Stomach (tissue), 9 donors: ENCODE data around the gene POM121L2. TPM values are rescaled to one million over a fixed set of nuclear protein-coding genes. Genes with fewer than 3 reads are reported as not detected.

Source experiments
- DNase-seq, 2 donors: peaks; one replicate each; pipeline versions ENCODE4 v3.0.0 to v3.0.0-alpha.2; 2013 to 2019
- H3K27ac ChIP-seq, 5 donors: fragments of 200-600 bp in 4 of 5; sonication (generic) in 4 of 5; one replicate each; pipeline ENCODE4 v1.5.1; 2013 to 2019; ENCODE audit warnings: mild to moderate bottlenecking in 1 of 5, moderate library complexity in 1 of 5
- H3K27me3 ChIP-seq, 3 donors: fragments of 200-600 bp; sonication (generic); one replicate each; pipeline ENCODE4 v1.5.1; 2017 to 2019; ENCODE audit warnings: mixed run types in 1 of 3
- H3K36me3 ChIP-seq, 4 donors: fragments of 200-600 bp; sonication (generic); 1 replicate in 3 of 4; 2 replicates in 1 of 4; pipeline ENCODE4 v1.5.1; 2016 to 2019
- H3K4me1 ChIP-seq, 4 donors: fragments of 200-600 bp; sonication (generic); one replicate each; pipeline ENCODE4 v1.5.1; 2016 to 2019
- H3K4me3 ChIP-seq, 4 donors: fragments of 200-600 bp; sonication (generic) in 3 of 4; one replicate each; pipeline ENCODE4 v1.5.1; 2016 to 2019; ENCODE audit warnings: mild to moderate bottlenecking in 1 of 4
- H3K9me3 ChIP-seq, 4 donors: fragments of 200-600 bp; sonication (generic); one replicate each; pipeline ENCODE4 v1.5.1; 2016 to 2019
- CTCF ChIP-seq, 7 experiments: fragments of 450-650 bp in 4 of 7; fragments of 200-600 bp in 3 of 7; sonication (generic) in 3 of 7; IDR thresholded peaks; one replicate each; pipeline ENCODE4 v1.5.1; 2016 to 2019; ENCODE audit warnings: antibody characterized with exemption in 7 of 7, control low read depth in 2 of 7, mild to moderate bottlenecking in 1 of 7
- EP300 ChIP-seq: sonication (generic); formaldehyde crosslinking; IDR thresholded peaks from one replicate; pipeline ENCODE4 v1.6.1; 2017; ENCODE audit warnings: antibody characterized with exemption
- POLR2A ChIP-seq, 4 donors: fragments of 450-650 bp; IDR thresholded peaks; one replicate each; pipeline ENCODE4 v1.6.1; 2016; ENCODE audit warnings: antibody characterized with exemption in 4 of 4, control low read depth in 2 of 4, mild to moderate bottlenecking in 1 of 4, moderate library complexity in 1 of 4
- POLR2AphosphoS5 ChIP-seq, 3 donors: sonication (generic); formaldehyde crosslinking; IDR thresholded peaks; one replicate each; pipeline ENCODE4 v1.6.1; 2016; ENCODE audit warnings: antibody characterized with exemption in 3 of 3
- WGBS, 5 donors: extraction: QIAGEN DNeasy Blood & Tissue Kit in 3 of 5; methylation state at CpG; one replicate each; pipeline versions ENCODE4 v1.1.5 to v1.1.7; 2013 to 2018; 5-methylcytosine and 5-hydroxymethylcytosine counted together
- intact Hi-C: fragments of 100-400 bp; cut with DNase I; formaldehyde crosslinking; loops from one replicate; pipeline ENCODE4 v1.15.1; 2023; ENCODE audit warnings: low total_unique reads
- polyA plus RNA-seq, 3 donors: library from polyadenylated mRNA; stranded (reverse); fragments of 200-250 nt; gene quantifications; one replicate each; pipeline ENCODE4 v1.2.3, GENCODE V29; 2013
- total RNA-seq, 5 donors: library from RNA; depleted of rRNA; stranded (reverse); fragments of >200 nt; gene quantifications; one replicate each; pipeline versions ENCODE4 v1.1.0 to v1.2.3, GENCODE V29; 2014 to 2016
- donor health status: healthy with polysubstance abuse.
- donor health status: Bipolar disorder and iron deficiency.
- donor health status: healthy.

The POM121L2 gene
- total and polyA plus RNA-seq, 8 donors = not detected

DNA sequence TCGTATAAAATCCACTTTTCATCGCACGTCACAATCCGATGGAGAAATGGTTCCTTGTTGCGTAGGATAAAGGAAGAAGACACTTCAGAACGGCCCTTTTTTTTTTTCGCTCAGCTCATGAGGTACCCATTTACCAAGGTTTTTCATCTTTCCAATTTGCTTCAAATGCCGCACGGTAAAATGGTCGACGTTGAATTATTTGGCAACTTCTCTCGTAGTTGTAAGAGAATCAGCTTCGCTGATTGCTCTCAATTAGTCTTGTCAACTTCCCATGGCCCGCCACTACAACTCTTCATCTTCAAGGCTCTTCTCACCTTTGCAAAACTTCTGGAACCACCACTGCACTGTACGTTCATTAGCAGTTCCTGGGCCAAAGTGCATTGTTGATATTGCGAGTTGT lies 28.8 kb downstream of the POM121L2 start:
- H3K4me3 ChIP-seq = no peak overlapping the region
- H3K27me3 ChIP-seq = peaks cover 13 to 100% (median 92%) of the 10 kb centered on the region in 3 donors
- no peak for DNase-seq
- H3K9me3 ChIP-seq = peaks cover 0 to 50% (median 40%) of the 10 kb centered on the region in 4 donors
- no peak for TF ChIP-seq EP300
- no peak for TF ChIP-seq POLR2A (IDR thresholded peaks at IDR 0.05)
- no peak for TF ChIP-seq CTCF (IDR thresholded peaks at IDR 0.05)
- no peak for TF ChIP-seq POLR2AphosphoS5 (IDR thresholded peaks at IDR 0.05)
- 9 to 20% (median 16%) methylated on average over 16 of the region's 16 CpGs for WGBS, 5 donors
- intact Hi-C loops = no loop called here
- no peaks in the 10 kb centered on the region for H3K36me3 ChIP-seq
- H3K4me1 ChIP-seq = peaks cover 0 to 14% (median 5%) of the 10 kb centered on the region in 4 donors
- no peak overlapping the region for H3K27ac ChIP-seq

- Histone ChIP-seq H3K36me3 (no peaks in the 10 kb centered on the region), H3K4me3 (no peak overlapping the region), H3K9me3 (peaks cover 0 to 56% (median 42%) of the 10 kb centered on the region in 4 donors), H3K27me3 (peaks cover 13 to 100% (median 86%) of the 10 kb centered on the region in 3 donors), H3K27ac (no peak overlapping the region), H3K4me1 (peaks cover 0 to 10% (median 4%) of the 10 kb centered on the region in 4 donors)
- no peak for TF ChIP-seq CTCF (IDR thresholded peaks at IDR 0.05)
- TF ChIP-seq POLR2AphosphoS5 (IDR thresholded peaks at IDR 0.05) = no peak
- TF ChIP-seq POLR2A (IDR thresholded peaks at IDR 0.05) = no peak
- TF ChIP-seq EP300 = no peak
- no peak for DNase-seq
- intact Hi-C loops = no loop called here
- WGBS, 5 donors = 26 to 55% (median 39%) methylated on average over 1 of the region's 1 CpG
Observed at GRCh38 chr6:27281569-27281968, 30.5 kb downstream of the POM121L2 start.

GRCh38 chr6:27281105-27281539 lies 31.0 kb downstream of the POM121L2 start:
- Histone ChIP-seq H3K4me1 (peaks cover 0 to 10% (median 4%) of the 10 kb centered on the region in 4 donors), H3K9me3 (peaks cover 0 to 56% (median 42%) of the 10 kb centered on the region in 4 donors), H3K36me3 (no peaks in the 10 kb centered on the region), H3K27ac (no peak overlapping the region), H3K27me3 (peaks cover 13 to 100% (median 86%) of the 10 kb centered on the region in 3 donors), H3K4me3 (no peak overlapping the region)
- 8 to 14% (median 12%) methylated on average over 13 of the region's 13 CpGs for whole genome bisulfite sequencing, 5 donors
- TF ChIP-seq POLR2A (IDR thresholded peaks at IDR 0.05) = no peak
- TF ChIP-seq CTCF (IDR thresholded peaks at IDR 0.05) = no peak
- TF ChIP-seq POLR2AphosphoS5 (IDR thresholded peaks at IDR 0.05) = no peak
- TF ChIP-seq EP300 = no peak
- intact Hi-C loops = no loop called here
- DNase-seq = no peak

DNA sequence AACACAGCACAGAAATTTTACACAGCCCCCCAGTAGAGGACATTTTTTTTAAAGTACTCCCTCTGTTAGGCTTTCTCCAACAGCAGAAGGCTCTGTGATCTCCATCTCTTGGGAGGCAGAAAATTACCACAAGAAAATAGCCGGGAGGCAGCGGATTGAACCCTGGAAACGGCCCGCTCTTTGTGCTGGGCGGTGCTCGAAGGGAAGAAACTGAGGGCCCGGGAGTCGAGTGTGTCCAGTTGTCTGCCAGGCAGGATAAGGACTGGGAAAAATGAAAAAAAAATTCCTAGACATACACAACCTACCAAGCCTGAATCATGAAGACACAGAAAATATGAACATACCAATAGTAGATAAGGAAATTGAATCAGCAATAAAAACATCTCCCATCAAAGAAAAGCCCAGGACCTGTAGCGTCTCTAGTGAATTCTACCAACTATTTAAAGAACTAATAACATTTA lies 31.5 kb downstream of the POM121L2 start:
- TF ChIP-seq POLR2AphosphoS5 (IDR thresholded peaks at IDR 0.05) (no peak), CTCF (IDR thresholded peaks at IDR 0.05) (no peak), POLR2A (IDR thresholded peaks at IDR 0.05) (no peak), EP300 (no peak)
- Histone ChIP-seq H3K36me3 (no peaks in the 10 kb centered on the region), H3K4me3 (no peak overlapping the region), H3K27ac (no peak overlapping the region), H3K9me3 (peaks cover 0 to 54% (median 41%) of the 10 kb centered on the region in 4 donors), H3K27me3 (peaks cover 13 to 100% (median 86%) of the 10 kb centered on the region in 3 donors), H3K4me1 (peaks cover 0 to 10% (median 4%) of the 10 kb centered on the region in 4 donors)
- 5 to 11% (median 6%) methylated on average over 9 of the region's 9 CpGs for WGBS, 5 donors
- DNase-seq = no peak
- intact Hi-C loops = no loop called here
